Measurements from ENCODE around the gene GPR158. TPM values are rescaled to one million over a fixed set of nuclear protein-coding genes. Genes with fewer than 3 reads are reported as not detected.
"Not testable (repeated sequence)": the region's sequence is repeated elsewhere in the genome, so short reads cannot be mapped to it uniquely, and the experiment has no call there.

Gene GPR158
- total and polyA plus RNA-seq, 2 of the 8 experiments (the other 6 are each of a cell fraction or from before 2014, with no cell fraction given) = 0.14 to 0.78 TPM

DNA sequence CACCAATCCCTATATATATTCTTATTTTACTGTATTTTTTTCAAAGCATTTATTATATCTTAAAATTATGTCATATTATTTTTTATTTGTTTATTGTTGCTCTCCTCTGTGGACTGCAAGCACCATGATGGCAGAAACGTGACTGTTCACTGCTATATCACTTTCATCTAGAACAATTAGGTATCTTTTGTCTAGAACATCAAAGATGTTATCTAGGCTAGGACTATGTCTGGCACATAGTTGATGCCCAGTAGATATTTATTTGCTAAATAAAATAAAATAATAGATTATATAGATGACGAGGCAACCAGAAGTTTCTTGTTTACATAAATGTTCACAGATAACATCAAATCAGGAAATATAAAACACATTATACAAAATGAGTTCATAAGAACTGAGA is 12.4 kb upstream of the GPR158 start:
- no peaks in the 10 kb centered on the region for H4K20me1 ChIP-seq (replicated peaks in 1 of 2; ENCODE audit: control insufficient read depth in 1 of 2, insufficient read depth in 2 of 2, low read length in 2 of 2)
- H2AFZ ChIP-seq (ENCODE audit: low read length) = no peak overlapping the region
- no peaks in the 10 kb centered on the region for H3K9me3 ChIP-seq (ENCODE audit: insufficient read depth in 2 of 2, low read depth in 1 of 2, low read length in 1 of 2)
- no peaks in the 10 kb centered on the region for H3K23me2 ChIP-seq (ENCODE audit: low read depth, low read length)
- ChIA-PET POLR2A (ENCODE audit: partially characterized antibody) (no interaction called here), CTCF (ENCODE audit: partially characterized antibody) (no interaction called here)
- H3K27ac ChIP-seq (ENCODE audit: low read depth, low read length) = no peak overlapping the region
- no peaks in the 10 kb centered on the region for H3K79me2 ChIP-seq (ENCODE audit: control insufficient read depth in 1 of 2, insufficient read depth in 2 of 2, low read length in 2 of 2)
- H3K27me3 ChIP-seq (replicated peaks in 1 of 4; ENCODE audit: control insufficient read depth in 3 of 4, extremely low read depth in 1 of 4, insufficient read depth in 3 of 4, low read length in 3 of 4) = no peaks in the 10 kb centered on the region
- no peak overlapping the region for H2BK120ac ChIP-seq (replicated peaks; ENCODE audit: low read depth, low read length)
- no peak overlapping the region for H3K4me2 ChIP-seq (ENCODE audit: insufficient read depth in 1 of 2, low read depth in 2 of 2, low read length in 2 of 2)
- H4K91ac ChIP-seq (replicated peaks; ENCODE audit: insufficient read length, low read length) = no peak overlapping the region
- TF ChIP-seq TEAD4 (IDR thresholded peaks at IDR 0.05; ENCODE audit: low read depth, low read length) = no peak
- no peaks in the 10 kb centered on the region for H3K79me1 ChIP-seq (ENCODE audit: low read depth, low read length)
- H3K14ac ChIP-seq (ENCODE audit: insufficient read length) = no peak overlapping the region
- no peak overlapping the region for H3K4me3 ChIP-seq (ENCODE audit: extremely low read depth in 1 of 4, insufficient read depth in 2 of 4, low read depth in 3 of 4, low read length in 4 of 4)
- H3K4me1 ChIP-seq (replicated peaks in 1 of 4; ENCODE audit: control insufficient read depth in 3 of 4, insufficient read depth in 4 of 4, low read length in 3 of 4) = no peaks in the 10 kb centered on the region
- no peak overlapping the region for H3K23ac ChIP-seq (ENCODE audit: insufficient read length)
- DNase-seq (ENCODE audit: low read depth in 1 of 2, low spot score in 2 of 2) (no peak), FAIRE-seq (no peak)
- H3K18ac ChIP-seq (ENCODE audit: extremely low read depth, low read length) = no peak overlapping the region
- WGBS, 2 experiments (ENCODE audit: extremely low coverage in 1 of 2, insufficient coverage in 1 of 2, insufficient read length in 1 of 2, insufficient replicate concordance in 2 of 2, low coverage in 1 of 2, low lambda C conversion rate in 2 of 2, missing lambda C conversion rate in 1 of 2) = 86% methylated on average over 2 of the region's 2 CpGs; no CpG with 5 or more reads in 1 of the 2 experiments
- H3K56ac ChIP-seq (replicated peaks; ENCODE audit: insufficient read length, low read depth, low read length) = no peak overlapping the region
- H2AK5ac ChIP-seq (ENCODE audit: low read depth, low read length) = no peak overlapping the region
- no peak overlapping the region for H3K9ac ChIP-seq (replicated peaks in 1 of 4; ENCODE audit: extremely low read depth in 1 of 4, low read depth in 3 of 4, low read length in 3 of 4)
- no peak overlapping the region for H2BK5ac ChIP-seq (ENCODE audit: low read depth, low read length)
- H4K8ac ChIP-seq (ENCODE audit: extremely low read depth, insufficient read depth, low read length) = no peak overlapping the region
- no peak overlapping the region for H2BK15ac ChIP-seq (ENCODE audit: low read length)
- no peak overlapping the region for H2BK20ac ChIP-seq (ENCODE audit: low read length)
- no peak overlapping the region for H4K5ac ChIP-seq (ENCODE audit: insufficient read length, low read depth, low read length)
- no peak overlapping the region for H2BK12ac ChIP-seq (ENCODE audit: low read depth, low read length)
- no peaks in the 10 kb centered on the region for H3K36me3 ChIP-seq (ENCODE audit: control insufficient read depth in 2 of 4, insufficient read depth in 4 of 4, low read length in 3 of 4)
- H3K4ac ChIP-seq (replicated peaks; ENCODE audit: insufficient read length, low read depth, low read length) = no peak overlapping the region

DNA sequence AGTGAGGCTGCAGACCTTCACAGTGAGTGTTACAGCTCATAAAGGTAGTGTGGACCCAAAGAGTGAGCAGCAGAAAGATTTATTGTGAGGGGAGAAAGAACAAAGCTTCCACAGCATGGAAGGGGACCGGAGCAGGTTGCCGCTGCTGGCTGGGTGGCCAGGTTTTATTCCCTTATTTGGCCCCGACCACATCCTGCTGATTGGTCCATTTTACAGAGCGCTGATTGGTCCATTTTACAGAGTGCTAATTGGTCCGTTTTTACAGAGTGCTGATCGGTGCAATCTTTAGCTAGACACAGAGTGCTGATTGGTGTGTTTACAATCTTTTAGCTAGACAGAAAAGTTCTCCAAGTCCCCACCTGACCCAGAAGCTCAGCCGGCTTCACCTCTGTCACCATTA is 11.3 kb upstream of the GPR158 start:
- H3K14ac ChIP-seq (ENCODE audit: insufficient read length); H2BK15ac ChIP-seq (ENCODE audit: low read length); H3K4me3 ChIP-seq (ENCODE audit: extremely low read depth in 1 of 4, insufficient read depth in 2 of 4, low read depth in 3 of 4, low read length in 4 of 4); H2BK120ac ChIP-seq (replicated peaks; ENCODE audit: low read depth, low read length); H3K4me1 ChIP-seq (replicated peaks in 1 of 4; ENCODE audit: control insufficient read depth in 3 of 4, insufficient read depth in 4 of 4, low read length in 3 of 4); POLR2A ChIA-PET (ENCODE audit: partially characterized antibody); H2BK12ac ChIP-seq (ENCODE audit: low read depth, low read length); H3K9me3 ChIP-seq (ENCODE audit: insufficient read depth in 2 of 2, low read depth in 1 of 2, low read length in 1 of 2); H3K27me3 ChIP-seq (replicated peaks in 1 of 4; ENCODE audit: control insufficient read depth in 3 of 4, extremely low read depth in 1 of 4, insufficient read depth in 3 of 4, low read length in 3 of 4); H2AK5ac ChIP-seq (ENCODE audit: low read depth, low read length); H3K4ac ChIP-seq (replicated peaks; ENCODE audit: insufficient read length, low read depth, low read length); H2AFZ ChIP-seq (ENCODE audit: low read length); H3K27ac ChIP-seq (ENCODE audit: low read depth, low read length); H3K23me2 ChIP-seq (ENCODE audit: low read depth, low read length); FAIRE-seq; H3K23ac ChIP-seq (ENCODE audit: insufficient read length); H3K79me1 ChIP-seq (ENCODE audit: low read depth, low read length); H3K79me2 ChIP-seq (ENCODE audit: control insufficient read depth in 1 of 2, insufficient read depth in 2 of 2, low read length in 2 of 2); H2BK20ac ChIP-seq (ENCODE audit: low read length); H3K18ac ChIP-seq (ENCODE audit: extremely low read depth, low read length); H2BK5ac ChIP-seq (ENCODE audit: low read depth, low read length); H3K36me3 ChIP-seq (ENCODE audit: control insufficient read depth in 2 of 4, insufficient read depth in 4 of 4, low read length in 3 of 4); H4K8ac ChIP-seq (ENCODE audit: extremely low read depth, insufficient read depth, low read length); H4K5ac ChIP-seq (ENCODE audit: insufficient read length, low read depth, low read length); H3K56ac ChIP-seq (replicated peaks; ENCODE audit: insufficient read length, low read depth, low read length); H3K9ac ChIP-seq (replicated peaks in 1 of 4; ENCODE audit: extremely low read depth in 1 of 4, low read depth in 3 of 4, low read length in 3 of 4); H3K4me2 ChIP-seq (ENCODE audit: insufficient read depth in 1 of 2, low read depth in 2 of 2, low read length in 2 of 2); H4K20me1 ChIP-seq (replicated peaks in 1 of 2; ENCODE audit: control insufficient read depth in 1 of 2, insufficient read depth in 2 of 2, low read length in 2 of 2); H4K91ac ChIP-seq (replicated peaks; ENCODE audit: insufficient read length, low read length); DNase-seq (ENCODE audit: low read depth in 1 of 2, low spot score in 2 of 2): not testable (repeated sequence)
- 98% methylated on average over 7 of the region's 7 CpGs; no CpG with 5 or more reads in 1 of the 2 experiments for WGBS, 2 experiments (ENCODE audit: extremely low coverage in 1 of 2, insufficient coverage in 1 of 2, insufficient read length in 1 of 2, insufficient replicate concordance in 2 of 2, low coverage in 1 of 2, low lambda C conversion rate in 2 of 2, missing lambda C conversion rate in 1 of 2)
- CTCF ChIA-PET (ENCODE audit: partially characterized antibody) = interaction anchor here (1.0 kb wide), 1 partner anchor 596 kb away, joined by 3 read pairs; no protein-coding TSS in a partner anchor
